GM23338 (cell line): ENCODE data around the gene CDKAL1. TPM values are rescaled to one million over a fixed set of nuclear protein-coding genes. Genes with fewer than 3 reads are reported as not detected.

Experiments used
- ATAC-seq: fragments of 200-7000 bp; cut with Tn5 transposase; 3 replicates; pipeline ENCODE4 v1.9.1; 2020
- DNase-seq: peaks from one replicate; pipeline ENCODE4 v3.0.0-alpha.2; 2015; ENCODE audit warnings: low spot score
- H2AFZ ChIP-seq: fragments of 200-600 bp; sonication (generic); 2 replicates; pipeline ENCODE4 v1.8.0; 2016; ENCODE audit warnings: antibody characterized with exemption, mild to moderate bottlenecking, moderate library complexity
- H3F3A ChIP-seq: fragments of 200-600 bp; sonication (generic); replicated peaks from 2 replicates; pipeline ENCODE4 v1.8.0; 2017; ENCODE audit warnings: antibody characterized with exemption, mixed run types, low read depth
- H3K27ac ChIP-seq: fragments of 200-600 bp; sonication (generic); 2 replicates; pipeline ENCODE4 v1.6.1; 2016; ENCODE audit warnings: low read depth
- H3K27me3 ChIP-seq: fragments of 200-600 bp; sonication (generic); 2 replicates; pipeline ENCODE4 v1.8.0; 2016; ENCODE audit warnings: mild to moderate bottlenecking, mixed run types, moderate library complexity; ENCODE audit not compliant: insufficient read depth
- H3K36me3 ChIP-seq: fragments of 200-600 bp; sonication (generic); 2 replicates; pipeline ENCODE4 v1.8.0; 2016; ENCODE audit warnings: mild to moderate bottlenecking; ENCODE audit not compliant: insufficient read depth
- H3K4me1 ChIP-seq: fragments of 200-600 bp; sonication (generic); 2 replicates; pipeline ENCODE4 v1.8.0; 2016; ENCODE audit warnings: mild to moderate bottlenecking, moderate library complexity; ENCODE audit not compliant: insufficient read depth
- H3K4me2 ChIP-seq: fragments of 200-600 bp; sonication (generic); 2 replicates; pipeline ENCODE4 v1.7.1; 2017; ENCODE audit warnings: mixed run types
- H3K4me3 ChIP-seq: fragments of 200-600 bp; sonication (generic); 2 replicates; pipeline ENCODE4 v1.6.1; 2016; ENCODE audit warnings: mixed run types
- H3K79me2 ChIP-seq: fragments of 200-600 bp; sonication (generic); replicated peaks from 2 replicates; pipeline ENCODE4 v1.8.0; 2017; ENCODE audit warnings: mild to moderate bottlenecking; ENCODE audit not compliant: insufficient read depth
- H3K9me2 ChIP-seq: fragments of 200-600 bp; sonication (generic); 2 replicates; pipeline ENCODE4 v1.8.0; 2017; ENCODE audit not compliant: insufficient read depth
- H4K20me1 ChIP-seq: fragments of 200-600 bp; sonication (generic); replicated peaks from 2 replicates; pipeline ENCODE4 v1.8.0; 2017; ENCODE audit warnings: mild to moderate bottlenecking; ENCODE audit not compliant: insufficient read depth
- H3K27ac Mint-ChIP-seq: 2 replicates; pipeline ENCODE4 v1.8.0; 2020; ENCODE audit warnings: inconsistent platforms, mild to moderate bottlenecking, moderate library complexity, mixed read lengths
- H3K27me3 Mint-ChIP-seq: 3 replicates; pipeline ENCODE4 v1.8.0; 2022; ENCODE audit warnings: low read depth, mild to moderate bottlenecking, moderate library complexity, mixed read lengths, inconsistent platforms; ENCODE audit not compliant: insufficient read depth, poor library complexity
- H3K36me3 Mint-ChIP-seq: 3 replicates; pipeline ENCODE4 v1.8.0; 2021; ENCODE audit warnings: low read depth, mild to moderate bottlenecking, inconsistent platforms, moderate library complexity, mixed read lengths
- H3K4me1 Mint-ChIP-seq: 3 replicates; pipeline ENCODE4 v1.8.0; 2020; ENCODE audit warnings: mild to moderate bottlenecking, inconsistent platforms, mixed read lengths
- H3K4me3 Mint-ChIP-seq: 3 replicates; pipeline ENCODE4 v1.8.0; 2021; ENCODE audit warnings: moderate library complexity, mild to moderate bottlenecking, inconsistent platforms, mixed read lengths
- H3K9me3 Mint-ChIP-seq: 3 replicates; pipeline ENCODE4 v1.8.0; 2020; ENCODE audit warnings: moderate library complexity, mild to moderate bottlenecking, inconsistent platforms, mixed read lengths
- CREB1 ChIP-seq: fragments of 250-450 bp; sonication (Bioruptor Pico); IDR thresholded peaks from 2 replicates; pipeline ENCODE4 v1.5.0; 2020; ENCODE audit warnings: low read depth, mild to moderate bottlenecking, moderate library complexity
- CTCF ChIP-seq, 2 experiments: fragments of 200-600 bp in 1 of 2; sonication (generic) in 1 of 2; conservative IDR thresholded peaks; 2 replicates each; pipeline versions ENCODE4 v1.5.1 to v1.6.1; 2016 to 2017; ENCODE audit warnings: antibody characterized with exemption in 2 of 2, low read depth in 2 of 2, mild to moderate bottlenecking in 2 of 2, moderate library complexity in 1 of 2
- ETS1 ChIP-seq: IDR thresholded peaks from 2 replicates; pipeline ENCODE4 v1.6.1; 2016; ENCODE audit warnings: antibody characterized with exemption
- EZH2 ChIP-seq: fragments of 200-600 bp; sonication (generic); IDR thresholded peaks from one replicate; pipeline ENCODE4 v1.8.0; 2017; ENCODE audit warnings: antibody characterized with exemption, mild to moderate bottlenecking, low read depth; ENCODE audit not compliant: unreplicated experiment
- EZH2phosphoT487 ChIP-seq: fragments of 200-600 bp; sonication (generic); IDR thresholded peaks from one replicate; pipeline ENCODE4 v1.8.1; 2018; ENCODE audit warnings: antibody characterized with exemption; ENCODE audit not compliant: unreplicated experiment
- JUNB ChIP-seq: IDR thresholded peaks from one replicate; pipeline ENCODE4 v1.6.1; 2016; ENCODE audit warnings: antibody characterized with exemption; ENCODE audit not compliant: unreplicated experiment
- NANOG ChIP-seq: IDR thresholded peaks from 2 replicates; pipeline ENCODE4 v1.6.1; 2016; ENCODE audit warnings: antibody characterized with exemption, borderline replicate concordance
- POLR2AphosphoS5 ChIP-seq: IDR thresholded peaks from 2 replicates; pipeline ENCODE4 v1.6.1; 2016; ENCODE audit warnings: antibody characterized with exemption, low read depth
- REST ChIP-seq: IDR thresholded peaks from one replicate; pipeline ENCODE4 v1.6.1; 2018; ENCODE audit warnings: antibody characterized with exemption; ENCODE audit not compliant: unreplicated experiment
- STAT1 ChIP-seq: IDR thresholded peaks from one replicate; pipeline ENCODE4 v1.6.1; 2016; ENCODE audit warnings: antibody characterized with exemption; ENCODE audit not compliant: unreplicated experiment
- ZNF114 ChIP-seq: fragments of 250-450 bp; sonication (Bioruptor Pico); IDR thresholded peaks from 2 replicates; pipeline ENCODE4 v1.5.0; 2020; ENCODE audit warnings: mild to moderate bottlenecking, moderate library complexity
- ZNF331 ChIP-seq: fragments of 250-450 bp; sonication (Bioruptor Pico); IDR thresholded peaks from 2 replicates; pipeline ENCODE4 v1.5.0; 2020; ENCODE audit warnings: low read depth, mild to moderate bottlenecking, moderate library complexity
- ZNF462 ChIP-seq: fragments of 250-450 bp; sonication (Bioruptor Pico); IDR thresholded peaks from 2 replicates; pipeline ENCODE4 v1.5.0; 2020; ENCODE audit warnings: mild to moderate bottlenecking, moderate library complexity
- polyA plus RNA-seq: library from polyadenylated mRNA; unstranded; fragments of >200 nt; fragmentation: Nextera tagmentation; extraction: Ambion mirVana; gene quantifications from 2 replicates; pipeline ENCODE4 v1.2.1, GENCODE V29; 2016
- total RNA-seq: library from RNA; depleted of rRNA; stranded (reverse); fragments of >200 nt; shearing (Covaris generic); gene quantifications from 2 replicates; pipeline ENCODE4 v1.2.3, GENCODE V29; 2014

CDKAL1 gene
- total and polyA plus RNA-seq, 2 experiments from 2014 or later = 17.8 to 35.0 TPM

- Mint-ChIP-seq H3K4me3 (no peak overlapping the region; the same call in 2 of the 3 replicates), H3K36me3 (no peaks in the 10 kb centered on the region; the same call in 2 of the 3 replicates), H3K9me3 (no peaks in the 10 kb centered on the region), H3K27ac (no peak overlapping the region), H3K4me1 (peaks cover 14% of the 10 kb centered on the region), H3K27me3 (peaks cover 2% of the 10 kb centered on the region)
- Histone ChIP-seq H3K27ac (no peak overlapping the region), H4K20me1 (no peaks in the 10 kb centered on the region), H3K79me2 (peaks cover 13% of the 10 kb centered on the region; the same call in 1 of the 2 replicates), H3K36me3 (no peaks in the 10 kb centered on the region), H3K4me1 (peaks cover 21% of the 10 kb centered on the region), H3K27me3 (no peaks in the 10 kb centered on the region), H3F3A (no peaks in the 10 kb centered on the region), H3K4me3 (no peak overlapping the region), H3K9me2 (0 out of 2 replicates have a peak, but pooled peaks cover 4% of the 10 kb centered on the region), H2AFZ (no peak overlapping the region), H3K4me2 (0 out of 2 replicates have a peak overlapping the region, but pooled peaks have one; percentile 44)
- ATAC-seq (no peak), DNase-seq (no peak)
- TF ChIP-seq EZH2phosphoT487 = no peak
- TF ChIP-seq NANOG = no peak
- TF ChIP-seq STAT1 = no peak
- TF ChIP-seq CTCF (conservative IDR thresholded peaks at IDR 0.05; ENCODE audit: low read depth in 2 of 2) = no peak
- no peak for TF ChIP-seq EZH2
- no peak for TF ChIP-seq POLR2AphosphoS5
- TF ChIP-seq ZNF331 (CRISPR knock-in tag) = no peak
- no peak for TF ChIP-seq JUNB
- no peak for TF ChIP-seq ETS1
- TF ChIP-seq REST = no peak
- TF ChIP-seq ZNF462 (CRISPR knock-in tag) = no peak
- TF ChIP-seq ZNF114 (CRISPR knock-in tag) = no peak
- no peak for TF ChIP-seq CREB1 (CRISPR knock-in tag)
These were observed 198.6 kb downstream of the CDKAL1 start for GRCh38 chr6:20732896-20733295.
